HepG2 (cell line): Measurements from ENCODE around the gene PHAX. TPM values are rescaled to one million over a fixed set of nuclear protein-coding genes. Genes with fewer than 3 reads are reported as not detected.

Experiments
- FOXA1 ChIP-seq, 2 experiments: fragments of 450-650 bp in 1 of 2; sonication (generic) in 1 of 2; formaldehyde crosslinking in 1 of 2; IDR thresholded peaks; 2 replicates each; pipeline versions ENCODE4 v1.4.0 to v1.6.1; 2016 to 2020; ENCODE audit warnings: missing genetic modification reagents in 1 of 2
- LBX2 ChIP-seq: sonication (generic); formaldehyde crosslinking; IDR thresholded peaks from 2 replicates; pipeline ENCODE4 v1.5.0; 2020; ENCODE audit warnings: missing genetic modification reagents, mild to moderate bottlenecking, borderline replicate concordance
- NCOR1 ChIP-seq: fragments of 200-600 bp; sonication (generic); IDR thresholded peaks from 2 replicates; pipeline ENCODE4 v1.7.0; 2017; ENCODE audit warnings: antibody characterized with exemption, low read length, borderline replicate concordance
- ONECUT2 ChIP-seq: sonication (generic); formaldehyde crosslinking; IDR thresholded peaks from 2 replicates; pipeline ENCODE4 v1.4.0; 2020; ENCODE audit warnings: missing genetic modification reagents
- PAF1 ChIP-seq: IDR thresholded peaks from 2 replicates; pipeline ENCODE4 v1.6.1; 2016; ENCODE audit warnings: missing genetic modification reagents, missing compliant biosample characterization
- PAWR ChIP-seq: sonication (generic); formaldehyde crosslinking; IDR thresholded peaks from 2 replicates; pipeline ENCODE4 v1.4.0; 2020; ENCODE audit warnings: missing genetic modification reagents, mild to moderate bottlenecking, borderline replicate concordance
- POLR2AphosphoS5 ChIP-seq: IDR thresholded peaks from 2 replicates; pipeline ENCODE4 v1.6.1; 2012; ENCODE audit warnings: low read depth, low read length
- SP1 ChIP-seq, 2 experiments: fragments of 450-650 bp in 1 of 2; sonication (generic) in 1 of 2; formaldehyde crosslinking in 1 of 2; IDR thresholded peaks; 2 replicates each; pipeline versions ENCODE4 v1.4.0 to v1.6.1; 2016 to 2020; ENCODE audit warnings: missing genetic modification reagents in 1 of 2
- SRSF4 ChIP-seq: fragments of 200-400 bp; formaldehyde crosslinking; IDR thresholded peaks from one replicate; pipeline ENCODE4 v1.6.1; 2018; ENCODE audit warnings: mild to moderate bottlenecking, low read depth, low read length, moderate library complexity; ENCODE audit not compliant: poor library complexity, severe bottlenecking
- TCF12 ChIP-seq, 2 experiments: fragments of 450-650 bp in 1 of 2; sonication (generic) in 1 of 2; formaldehyde crosslinking in 1 of 2; IDR thresholded peaks; 2 replicates each; pipeline versions ENCODE4 v1.6.1 to v1.8.0; 2017 to 2022; ENCODE audit warnings: antibody characterized with exemption in 1 of 2, mild to moderate bottlenecking in 1 of 2, missing genetic modification reagents in 1 of 2, moderate library complexity in 1 of 2
- TCF7 ChIP-seq: sonication (generic); IDR thresholded peaks from 2 replicates; pipeline ENCODE4 v1.6.1; 2016; ENCODE audit warnings: antibody characterized with exemption, low read depth
- YEATS4 ChIP-seq: sonication (generic); formaldehyde crosslinking; IDR thresholded peaks from 2 replicates; pipeline ENCODE4 v1.4.0; 2020; ENCODE audit warnings: missing genetic modification reagents, borderline replicate concordance
- ZNF589 ChIP-seq: sonication (generic); formaldehyde crosslinking; conservative IDR thresholded peaks from 2 replicates; pipeline ENCODE4 v1.8.0; 2022; ENCODE audit warnings: mild to moderate bottlenecking, moderate library complexity, missing genetic modification reagents
- polyA plus RNA-seq, 8 experiments: library from polyadenylated mRNA; depleted of rRNA in 3 of 8; stranded (reverse) in 7 of 8; unstranded in 1 of 8; fragments of >200 nt; fragmentation: Illumina TruSeq in 4 of 8; extraction: Trizol in 4 of 8; gene quantifications; 2 replicates each; pipeline versions ENCODE4 v1.2.1 to v1.2.3, GENCODE V29; 2011 to 2016; ENCODE audit warnings: low read depth in 4 of 8, missing spikeins in 1 of 8, mixed read lengths in 1 of 8; ENCODE audit not compliant: insufficient read depth in 1 of 8
- total RNA-seq, 5 experiments: library from RNA; depleted of rRNA; stranded (reverse); fragments of >200 nt; fragmentation: Illumina TruSeq; extraction: Trizol; gene quantifications; 2 replicates each; pipeline ENCODE4 v1.2.3, GENCODE V29; 2016; ENCODE audit warnings: low read depth in 1 of 5
- TF ChIP-seq, protein P1 (sequence below): conservative IDR thresholded peaks from 2 replicates; pipeline ENCODE4 v1.6.1; 2018; ENCODE audit warnings: missing genetic modification reagents
- TF ChIP-seq, protein P2 (sequence below): sonication (generic); formaldehyde crosslinking; IDR thresholded peaks from 2 replicates; pipeline ENCODE4 v1.9.0; 2021; ENCODE audit warnings: mild to moderate bottlenecking, missing genetic modification reagents
- TF ChIP-seq, protein P3 (sequence below): sonication (generic); formaldehyde crosslinking; IDR thresholded peaks from 2 replicates; pipeline ENCODE4 v1.5.0; 2020; ENCODE audit warnings: missing genetic modification reagents
- TF ChIP-seq, protein P4 (sequence below): sonication (generic); formaldehyde crosslinking; IDR thresholded peaks from 2 replicates; pipeline ENCODE4 v1.4.0; 2020; ENCODE audit warnings: missing genetic modification reagents; ENCODE audit errors: not compliant biosample characterization

PHAX gene
- total and polyA plus RNA-seq, 2 of the 13 experiments (the other 11 are each of a cell fraction or from before 2014, with no cell fraction given), result 20.0 to 59.7 TPM

- TF ChIP-seq SP1 (IDR thresholded peaks at IDR 0.05) (no peak), SP1 (CRISPR knock-in tag; IDR thresholded peaks at IDR 0.05) (0 out of 2 replicates have a peak, but pooled peaks have one; percentile 28), POLR2AphosphoS5 (peak; percentile 79), SRSF4 (no peak), TCF12 (IDR thresholded peaks at IDR 0.05) (no peak), TCF12 (CRISPR knock-in tag; IDR thresholded peaks at IDR 0.05) (peak; percentile 90), LBX2 (CRISPR knock-in tag) (peak; percentile 61; the same call in 1 of the 2 replicates), PAF1 (CRISPR knock-in tag) (no peak), YEATS4 (peak; percentile 90), NCOR1 (no peak), ONECUT2 (CRISPR knock-in tag) (no peak), FOXA1 (IDR thresholded peaks at IDR 0.05) (no peak), FOXA1 (CRISPR knock-in tag; IDR thresholded peaks at IDR 0.05) (no peak), ZNF589 (CRISPR knock-in tag) (peak; percentile 66; the same call in 1 of the 2 replicates), TCF7 (no peak), PAWR (CRISPR knock-in tag) (no peak; the same call in 1 of the 2 replicates)
- TF ChIP-seq, protein P1, sequence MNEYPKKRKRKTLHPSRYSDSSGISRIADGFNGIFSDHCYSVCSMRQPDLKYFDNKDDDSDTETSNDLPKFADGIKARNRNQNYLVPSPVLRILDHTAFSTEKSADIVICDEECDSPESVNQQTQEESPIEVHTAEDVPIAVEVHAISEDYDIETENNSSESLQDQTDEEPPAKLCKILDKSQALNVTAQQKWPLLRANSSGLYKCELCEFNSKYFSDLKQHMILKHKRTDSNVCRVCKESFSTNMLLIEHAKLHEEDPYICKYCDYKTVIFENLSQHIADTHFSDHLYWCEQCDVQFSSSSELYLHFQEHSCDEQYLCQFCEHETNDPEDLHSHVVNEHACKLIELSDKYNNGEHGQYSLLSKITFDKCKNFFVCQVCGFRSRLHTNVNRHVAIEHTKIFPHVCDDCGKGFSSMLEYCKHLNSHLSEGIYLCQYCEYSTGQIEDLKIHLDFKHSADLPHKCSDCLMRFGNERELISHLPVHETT, result no peak; the same call in 1 of the 2 replicates
- TF ChIP-seq, protein P2, sequence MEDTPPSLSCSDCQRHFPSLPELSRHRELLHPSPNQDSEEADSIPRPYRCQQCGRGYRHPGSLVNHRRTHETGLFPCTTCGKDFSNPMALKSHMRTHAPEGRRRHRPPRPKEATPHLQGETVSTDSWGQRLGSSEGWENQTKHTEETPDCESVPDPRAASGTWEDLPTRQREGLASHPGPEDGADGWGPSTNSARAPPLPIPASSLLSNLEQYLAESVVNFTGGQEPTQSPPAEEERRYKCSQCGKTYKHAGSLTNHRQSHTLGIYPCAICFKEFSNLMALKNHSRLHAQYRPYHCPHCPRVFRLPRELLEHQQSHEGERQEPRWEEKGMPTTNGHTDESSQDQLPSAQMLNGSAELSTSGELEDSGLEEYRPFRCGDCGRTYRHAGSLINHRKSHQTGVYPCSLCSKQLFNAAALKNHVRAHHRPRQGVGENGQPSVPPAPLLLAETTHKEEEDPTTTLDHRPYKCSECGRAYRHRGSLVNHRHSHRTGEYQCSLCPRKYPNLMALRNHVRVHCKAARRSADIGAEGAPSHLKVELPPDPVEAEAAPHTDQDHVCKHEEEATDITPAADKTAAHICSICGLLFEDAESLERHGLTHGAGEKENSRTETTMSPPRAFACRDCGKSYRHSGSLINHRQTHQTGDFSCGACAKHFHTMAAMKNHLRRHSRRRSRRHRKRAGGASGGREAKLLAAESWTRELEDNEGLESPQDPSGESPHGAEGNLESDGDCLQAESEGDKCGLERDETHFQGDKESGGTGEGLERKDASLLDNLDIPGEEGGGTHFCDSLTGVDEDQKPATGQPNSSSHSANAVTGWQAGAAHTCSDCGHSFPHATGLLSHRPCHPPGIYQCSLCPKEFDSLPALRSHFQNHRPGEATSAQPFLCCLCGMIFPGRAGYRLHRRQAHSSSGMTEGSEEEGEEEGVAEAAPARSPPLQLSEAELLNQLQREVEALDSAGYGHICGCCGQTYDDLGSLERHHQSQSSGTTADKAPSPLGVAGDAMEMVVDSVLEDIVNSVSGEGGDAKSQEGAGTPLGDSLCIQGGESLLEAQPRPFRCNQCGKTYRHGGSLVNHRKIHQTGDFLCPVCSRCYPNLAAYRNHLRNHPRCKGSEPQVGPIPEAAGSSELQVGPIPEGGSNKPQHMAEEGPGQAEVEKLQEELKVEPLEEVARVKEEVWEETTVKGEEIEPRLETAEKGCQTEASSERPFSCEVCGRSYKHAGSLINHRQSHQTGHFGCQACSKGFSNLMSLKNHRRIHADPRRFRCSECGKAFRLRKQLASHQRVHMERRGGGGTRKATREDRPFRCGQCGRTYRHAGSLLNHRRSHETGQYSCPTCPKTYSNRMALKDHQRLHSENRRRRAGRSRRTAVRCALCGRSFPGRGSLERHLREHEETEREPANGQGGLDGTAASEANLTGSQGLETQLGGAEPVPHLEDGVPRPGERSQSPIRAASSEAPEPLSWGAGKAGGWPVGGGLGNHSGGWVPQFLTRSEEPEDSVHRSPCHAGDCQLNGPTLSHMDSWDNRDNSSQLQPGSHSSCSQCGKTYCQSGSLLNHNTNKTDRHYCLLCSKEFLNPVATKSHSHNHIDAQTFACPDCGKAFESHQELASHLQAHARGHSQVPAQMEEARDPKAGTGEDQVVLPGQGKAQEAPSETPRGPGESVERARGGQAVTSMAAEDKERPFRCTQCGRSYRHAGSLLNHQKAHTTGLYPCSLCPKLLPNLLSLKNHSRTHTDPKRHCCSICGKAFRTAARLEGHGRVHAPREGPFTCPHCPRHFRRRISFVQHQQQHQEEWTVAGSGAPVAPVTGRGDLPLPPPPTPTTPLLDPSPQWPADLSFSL (CRISPR knock-in tag), result 0 out of 2 replicates have a peak, but pooled peaks have one; percentile 41
- TF ChIP-seq, protein P3, sequence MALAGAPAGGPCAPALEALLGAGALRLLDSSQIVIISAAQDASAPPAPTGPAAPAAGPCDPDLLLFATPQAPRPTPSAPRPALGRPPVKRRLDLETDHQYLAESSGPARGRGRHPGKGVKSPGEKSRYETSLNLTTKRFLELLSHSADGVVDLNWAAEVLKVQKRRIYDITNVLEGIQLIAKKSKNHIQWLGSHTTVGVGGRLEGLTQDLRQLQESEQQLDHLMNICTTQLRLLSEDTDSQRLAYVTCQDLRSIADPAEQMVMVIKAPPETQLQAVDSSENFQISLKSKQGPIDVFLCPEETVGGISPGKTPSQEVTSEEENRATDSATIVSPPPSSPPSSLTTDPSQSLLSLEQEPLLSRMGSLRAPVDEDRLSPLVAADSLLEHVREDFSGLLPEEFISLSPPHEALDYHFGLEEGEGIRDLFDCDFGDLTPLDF (CRISPR knock-in tag), result 0 out of 2 replicates have a peak, but pooled peaks have one; percentile 48
- TF ChIP-seq, protein P4, sequence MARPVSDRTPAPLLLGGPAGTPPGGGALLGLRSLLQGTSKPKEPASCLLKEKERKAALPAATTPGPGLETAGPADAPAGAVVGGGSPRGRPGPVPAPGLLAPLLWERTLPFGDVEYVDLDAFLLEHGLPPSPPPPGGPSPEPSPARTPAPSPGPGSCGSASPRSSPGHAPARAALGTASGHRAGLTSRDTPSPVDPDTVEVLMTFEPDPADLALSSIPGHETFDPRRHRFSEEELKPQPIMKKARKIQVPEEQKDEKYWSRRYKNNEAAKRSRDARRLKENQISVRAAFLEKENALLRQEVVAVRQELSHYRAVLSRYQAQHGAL (CRISPR knock-in tag), result no peak
Measured at GRCh38 chr5:126600631-126601511, at the start of gene PHAX (continued).
